GM23338 (cell line): ENCODE data around the gene MMP28. TPM values are rescaled to one million over a fixed set of nuclear protein-coding genes. Genes with fewer than 3 reads are reported as not detected.

Experiments used
- ATAC-seq: fragments of 200-7000 bp; cut with Tn5 transposase; 3 replicates; pipeline ENCODE4 v1.9.1; 2020
- DNase-seq: peaks from one replicate; pipeline ENCODE4 v3.0.0-alpha.2; 2015; ENCODE audit warnings: low spot score
- H2AFZ ChIP-seq: fragments of 200-600 bp; sonication (generic); 2 replicates; pipeline ENCODE4 v1.8.0; 2016; ENCODE audit warnings: antibody characterized with exemption, mild to moderate bottlenecking, moderate library complexity
- H3F3A ChIP-seq: fragments of 200-600 bp; sonication (generic); replicated peaks from 2 replicates; pipeline ENCODE4 v1.8.0; 2017; ENCODE audit warnings: antibody characterized with exemption, mixed run types, low read depth
- H3K27ac ChIP-seq: fragments of 200-600 bp; sonication (generic); 2 replicates; pipeline ENCODE4 v1.6.1; 2016; ENCODE audit warnings: low read depth
- H3K27me3 ChIP-seq: fragments of 200-600 bp; sonication (generic); 2 replicates; pipeline ENCODE4 v1.8.0; 2016; ENCODE audit warnings: mild to moderate bottlenecking, mixed run types, moderate library complexity; ENCODE audit not compliant: insufficient read depth
- H3K36me3 ChIP-seq: fragments of 200-600 bp; sonication (generic); 2 replicates; pipeline ENCODE4 v1.8.0; 2016; ENCODE audit warnings: mild to moderate bottlenecking; ENCODE audit not compliant: insufficient read depth
- H3K4me1 ChIP-seq: fragments of 200-600 bp; sonication (generic); 2 replicates; pipeline ENCODE4 v1.8.0; 2016; ENCODE audit warnings: mild to moderate bottlenecking, moderate library complexity; ENCODE audit not compliant: insufficient read depth
- H3K4me2 ChIP-seq: fragments of 200-600 bp; sonication (generic); 2 replicates; pipeline ENCODE4 v1.7.1; 2017; ENCODE audit warnings: mixed run types
- H3K4me3 ChIP-seq: fragments of 200-600 bp; sonication (generic); 2 replicates; pipeline ENCODE4 v1.6.1; 2016; ENCODE audit warnings: mixed run types
- H3K79me2 ChIP-seq: fragments of 200-600 bp; sonication (generic); replicated peaks from 2 replicates; pipeline ENCODE4 v1.8.0; 2017; ENCODE audit warnings: mild to moderate bottlenecking; ENCODE audit not compliant: insufficient read depth
- H3K9me2 ChIP-seq: fragments of 200-600 bp; sonication (generic); 2 replicates; pipeline ENCODE4 v1.8.0; 2017; ENCODE audit not compliant: insufficient read depth
- H4K20me1 ChIP-seq: fragments of 200-600 bp; sonication (generic); replicated peaks from 2 replicates; pipeline ENCODE4 v1.8.0; 2017; ENCODE audit warnings: mild to moderate bottlenecking; ENCODE audit not compliant: insufficient read depth
- H3K27ac Mint-ChIP-seq: 2 replicates; pipeline ENCODE4 v1.8.0; 2020; ENCODE audit warnings: inconsistent platforms, mild to moderate bottlenecking, moderate library complexity, mixed read lengths
- H3K27me3 Mint-ChIP-seq: 3 replicates; pipeline ENCODE4 v1.8.0; 2022; ENCODE audit warnings: low read depth, mild to moderate bottlenecking, moderate library complexity, mixed read lengths, inconsistent platforms; ENCODE audit not compliant: insufficient read depth, poor library complexity
- H3K36me3 Mint-ChIP-seq: 3 replicates; pipeline ENCODE4 v1.8.0; 2021; ENCODE audit warnings: low read depth, mild to moderate bottlenecking, inconsistent platforms, moderate library complexity, mixed read lengths
- H3K4me1 Mint-ChIP-seq: 3 replicates; pipeline ENCODE4 v1.8.0; 2020; ENCODE audit warnings: mild to moderate bottlenecking, inconsistent platforms, mixed read lengths
- H3K4me3 Mint-ChIP-seq: 3 replicates; pipeline ENCODE4 v1.8.0; 2021; ENCODE audit warnings: moderate library complexity, mild to moderate bottlenecking, inconsistent platforms, mixed read lengths
- H3K9me3 Mint-ChIP-seq: 3 replicates; pipeline ENCODE4 v1.8.0; 2020; ENCODE audit warnings: moderate library complexity, mild to moderate bottlenecking, inconsistent platforms, mixed read lengths
- CTCF ChIP-seq, 2 experiments: fragments of 200-600 bp in 1 of 2; sonication (generic) in 1 of 2; conservative IDR thresholded peaks; 2 replicates each; pipeline versions ENCODE4 v1.5.1 to v1.6.1; 2016 to 2017; ENCODE audit warnings: antibody characterized with exemption in 2 of 2, low read depth in 2 of 2, mild to moderate bottlenecking in 2 of 2, moderate library complexity in 1 of 2
- ETS1 ChIP-seq: IDR thresholded peaks from 2 replicates; pipeline ENCODE4 v1.6.1; 2016; ENCODE audit warnings: antibody characterized with exemption
- STAT1 ChIP-seq: IDR thresholded peaks from one replicate; pipeline ENCODE4 v1.6.1; 2016; ENCODE audit warnings: antibody characterized with exemption; ENCODE audit not compliant: unreplicated experiment
- ZNF331 ChIP-seq: fragments of 250-450 bp; sonication (Bioruptor Pico); IDR thresholded peaks from 2 replicates; pipeline ENCODE4 v1.5.0; 2020; ENCODE audit warnings: low read depth, mild to moderate bottlenecking, moderate library complexity
- polyA plus RNA-seq: library from polyadenylated mRNA; unstranded; fragments of >200 nt; fragmentation: Nextera tagmentation; extraction: Ambion mirVana; gene quantifications from 2 replicates; pipeline ENCODE4 v1.2.1, GENCODE V29; 2016
- total RNA-seq: library from RNA; depleted of rRNA; stranded (reverse); fragments of >200 nt; shearing (Covaris generic); gene quantifications from 2 replicates; pipeline ENCODE4 v1.2.3, GENCODE V29; 2014

MMP28 gene
- total and polyA plus RNA-seq, 2 experiments from 2014 or later = not detected

GRCh38 chr17:35791681-35792350, 3.6 kb downstream of the MMP28 start:
- 0 out of 2 replicates have a peak, but pooled peaks cover 5% of the 10 kb centered on the region for H3K4me1 ChIP-seq
- H3K36me3 Mint-ChIP-seq = no peaks in the 10 kb centered on the region; the same call in 2 of the 3 replicates
- H3K4me2 ChIP-seq = no peak overlapping the region
- TF ChIP-seq ZNF331 = no peak
- no peak for TF ChIP-seq CTCF (conservative IDR thresholded peaks at IDR 0.05; ENCODE audit: low read depth in 2 of 2)
- no peak for TF ChIP-seq STAT1
- no peak for TF ChIP-seq ETS1
- H3K27ac ChIP-seq = no peak overlapping the region
- peaks cover 37% of the 10 kb centered on the region for H3K27me3 Mint-ChIP-seq
- DNase-seq = no peak
- H3K27ac Mint-ChIP-seq = no peak overlapping the region
- H3K9me3 Mint-ChIP-seq = no peaks in the 10 kb centered on the region
- peaks cover 11% of the 10 kb centered on the region for H3F3A ChIP-seq
- no peaks in the 10 kb centered on the region for H3K9me2 ChIP-seq
- peaks cover 10% of the 10 kb centered on the region; the same call in 2 of the 3 replicates for H3K4me1 Mint-ChIP-seq
- no peaks in the 10 kb centered on the region for H3K79me2 ChIP-seq
- H3K36me3 ChIP-seq = no peaks in the 10 kb centered on the region
- ATAC-seq = no peak
- H3K4me3 ChIP-seq = no peak overlapping the region
- peaks cover 60% of the 10 kb centered on the region for H3K27me3 ChIP-seq
- H2AFZ ChIP-seq = no peak overlapping the region
- H4K20me1 ChIP-seq = no peaks in the 10 kb centered on the region
- no peak overlapping the region for H3K4me3 Mint-ChIP-seq

GRCh38 chr17:35790841-35791240, 4.6 kb downstream of the MMP28 start:
- no peaks in the 10 kb centered on the region for H3K79me2 ChIP-seq
- H3K4me1 ChIP-seq = 0 out of 2 replicates have a peak, but pooled peaks cover 5% of the 10 kb centered on the region
- no peak for DNase-seq
- Mint-ChIP-seq H3K27ac (no peak overlapping the region), H3K4me1 (peaks cover 10% of the 10 kb centered on the region; the same call in 2 of the 3 replicates), H3K4me3 (no peak overlapping the region), H3K27me3 (peaks cover 28% of the 10 kb centered on the region), H3K36me3 (no peaks in the 10 kb centered on the region; the same call in 2 of the 3 replicates), H3K9me3 (no peaks in the 10 kb centered on the region)
- H3K27ac ChIP-seq = no peak overlapping the region
- ATAC-seq = no peak
- H3K4me2 ChIP-seq = no peak overlapping the region
- no peaks in the 10 kb centered on the region for H4K20me1 ChIP-seq
- no peak for TF ChIP-seq ETS1
- H3K9me2 ChIP-seq = no peaks in the 10 kb centered on the region
- H3K4me3 ChIP-seq = no peak overlapping the region
- no peak overlapping the region for H2AFZ ChIP-seq
- H3K36me3 ChIP-seq = no peaks in the 10 kb centered on the region
- peaks cover 50% of the 10 kb centered on the region for H3K27me3 ChIP-seq
- peaks cover 8% of the 10 kb centered on the region for H3F3A ChIP-seq
